ENCODE results near the gene MISFA.
"Not testable (repeated sequence)": the region's sequence is repeated elsewhere in the genome, so short reads cannot be mapped to it uniquely, and the experiment has no call there.

MISFA gene

GRCh38 chr11:18599739-18600230 is at the start of gene MISFA:
MISFA (plus strand) TSS chr11:18599789; CDS start chr11:18599929, 140 bp downstream.
- no peak for DNase-seq

- no peak for DNase-seq
Measured at GRCh38 chr11:18563090-18563730, 36.4 kb upstream of the MISFA start.

GRCh38 chr11:18564149-18564548 is 35.4 kb upstream of the MISFA start:
- DNase-seq = no peak

- no peak for DNase-seq
Measured at GRCh38 chr11:18566406-18566805, 33.2 kb upstream of the MISFA start.

- no peak for DNase-seq
Measured at GRCh38 chr11:18567081-18567480, 32.5 kb upstream of the MISFA start.

GRCh38 chr11:18575361-18575760 is 24.2 kb upstream of the MISFA start:
- no peak for DNase-seq

- no peak for DNase-seq
Measured at GRCh38 chr11:18578975-18579598, 20.5 kb upstream of the MISFA start.

- DNase-seq = no peak
Measured at GRCh38 chr11:18580113-18580766, 19.3 kb upstream of the MISFA start.

- no peak for DNase-seq
Measured at GRCh38 chr11:18581825-18582224, 17.8 kb upstream of the MISFA start.

- DNase-seq = peak; percentile 54
Measured at GRCh38 chr11:18588297-18589252, 11.0 kb upstream of the MISFA start, which contains the start of gene UEVLD. UEVLD (minus strand) TSS chr11:18588734; CDS start chr11:18588654, 80 bp downstream.

GRCh38 chr11:18590571-18590970 is 9.0 kb upstream of the MISFA start:
- no peak for DNase-seq

GRCh38 chr11:18594088-18594487 is 5.5 kb upstream of the MISFA start:
- not testable (repeated sequence) for DNase-seq

- DNase-seq = no peak
Measured at GRCh38 chr11:18594999-18595749, 4.4 kb upstream of the MISFA start.

GRCh38 chr11:18600915-18601569 is 1.5 kb downstream of the MISFA start:
- no peak for DNase-seq

- DNase-seq = no peak
Measured at GRCh38 chr11:18608376-18608775, 8.8 kb downstream of the MISFA start.

- DNase-seq = no peak
Measured at GRCh38 chr11:18611196-18611595, 11.6 kb downstream of the MISFA start.

GRCh38 chr11:18612394-18612793 is 12.8 kb downstream of the MISFA start:
- no peak for DNase-seq

GRCh38 chr11:18614667-18615066 is 15.1 kb downstream of the MISFA start:
- no peak for DNase-seq

GRCh38 chr11:18615628-18616392 is 16.2 kb downstream of the MISFA start:
- DNase-seq = no peak

- no peak for DNase-seq
Measured at GRCh38 chr11:18617688-18618341, 18.2 kb downstream of the MISFA start.
